IPS DF 4.7 (cell line): ENCODE data around the gene GRB10.

ENCODE experiments used
- DNase-seq: peaks from one replicate; pipeline ENCODE4 v3.0.0-alpha.2; 2013; ENCODE audit warnings: low spot score; ENCODE audit errors: extremely low read depth

Gene GRB10

DNA sequence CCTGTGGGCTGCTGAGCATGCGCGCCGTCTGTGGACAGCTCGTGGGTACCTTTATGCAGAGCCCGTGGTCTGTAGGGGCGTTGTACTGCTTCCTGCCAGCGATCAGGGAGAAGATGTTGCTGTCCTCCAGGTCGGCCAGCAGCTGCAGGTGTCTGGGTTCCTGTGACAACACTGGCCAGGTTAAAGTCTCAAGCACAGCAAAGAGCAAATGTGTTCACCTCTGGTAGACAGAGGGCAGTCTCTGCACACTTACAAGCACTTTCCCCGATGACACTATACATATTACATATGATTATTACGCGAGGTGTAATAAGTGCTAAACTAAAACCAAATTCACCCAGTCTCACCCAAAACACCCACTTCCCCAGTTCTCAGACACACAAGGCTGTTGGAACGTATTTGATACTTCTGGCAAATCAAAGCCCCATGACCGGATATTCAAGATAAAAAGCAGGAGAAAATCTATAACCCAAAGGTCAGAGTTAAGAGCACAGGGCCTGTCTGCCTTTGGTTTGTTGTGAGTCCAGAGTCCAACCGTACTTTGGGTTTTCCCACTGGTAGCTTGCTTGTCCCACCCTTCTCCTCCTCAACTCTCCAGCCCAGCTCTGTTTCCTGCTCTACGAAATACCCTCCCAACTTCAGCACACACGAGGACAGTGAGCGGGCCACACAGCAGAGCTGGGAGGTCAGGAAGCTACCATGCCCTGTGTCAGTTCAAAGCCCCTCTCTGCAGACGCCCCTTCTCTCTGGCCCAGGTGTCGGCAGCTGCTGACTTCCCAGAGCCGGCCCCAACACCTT is 167.8 kb downstream of the GRB10 start:
- no peak for DNase-seq

DNA sequence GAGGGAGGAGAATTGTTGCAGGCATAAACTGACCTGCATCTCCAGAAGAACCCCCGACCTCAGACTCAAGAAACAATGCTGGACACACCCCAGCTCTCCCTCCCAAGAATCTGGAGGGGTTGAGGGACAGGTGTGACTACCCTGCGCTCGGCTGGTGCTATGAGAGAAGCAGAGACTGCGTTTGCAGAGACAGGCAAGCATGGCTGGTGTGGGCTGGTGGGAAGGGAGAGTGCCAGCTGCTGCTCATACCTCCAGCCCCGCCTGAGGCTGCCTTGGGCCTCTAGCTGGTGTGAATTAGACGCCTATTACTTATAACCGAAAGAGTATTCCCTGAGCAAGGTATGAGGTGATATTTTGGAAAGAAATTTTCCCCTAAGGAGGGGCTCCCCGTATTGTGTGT is 169.2 kb downstream of the GRB10 start:
- no peak for DNase-seq

DNA sequence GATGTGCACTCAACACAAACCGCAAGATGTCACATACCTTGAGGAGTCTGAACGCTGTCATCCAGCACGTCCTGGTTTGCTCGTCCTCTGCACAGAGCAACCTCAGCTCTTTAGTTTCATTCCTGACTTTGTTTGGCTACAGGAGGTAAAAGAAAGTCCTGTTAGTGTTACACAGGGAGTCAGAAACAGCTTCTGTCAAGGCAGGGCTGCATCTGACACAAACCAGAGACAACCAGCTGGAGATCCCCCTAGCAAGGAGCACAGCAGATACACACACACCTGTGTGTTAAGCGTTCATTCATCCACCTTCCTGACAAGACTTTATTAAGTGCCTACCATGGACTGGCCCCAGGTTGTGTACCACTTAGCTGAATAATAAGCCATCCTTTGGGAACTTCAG is 170.0 kb downstream of the GRB10 start:
- DNase-seq: no peak

DNA sequence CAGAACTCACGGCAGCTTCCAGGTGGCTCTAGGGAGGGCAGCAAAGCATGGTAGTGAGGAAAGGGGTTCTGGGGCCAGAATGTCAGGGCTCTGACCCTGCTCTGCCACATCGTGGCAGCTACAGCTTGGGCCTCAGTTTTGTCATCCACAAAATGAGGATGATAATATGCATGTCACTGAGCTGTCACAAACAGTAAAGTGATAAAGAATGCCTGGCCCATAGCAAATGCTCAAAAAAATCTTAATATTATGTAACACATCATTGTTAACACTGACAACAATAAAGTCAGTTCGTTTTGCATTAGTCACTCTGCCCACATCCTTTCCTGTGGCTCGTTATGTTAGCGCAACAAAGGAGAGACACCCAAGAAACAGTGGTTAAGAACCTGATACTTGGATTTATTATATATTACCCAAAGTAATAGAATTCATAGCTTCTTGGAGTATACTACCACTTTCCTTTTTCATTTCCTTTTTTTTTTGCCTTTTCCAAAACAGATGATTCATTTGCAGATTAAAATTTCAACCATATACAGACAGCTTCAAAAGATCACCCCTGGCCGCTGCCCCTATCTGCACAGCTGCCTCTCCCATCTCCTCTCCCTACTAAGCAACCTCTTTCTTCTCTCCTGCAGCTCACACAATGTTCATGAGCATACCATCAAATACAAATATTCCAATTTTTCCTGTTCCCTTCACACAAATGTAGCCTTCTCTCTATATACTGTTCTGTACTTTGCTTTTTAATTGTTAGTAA is 172.0 kb downstream of the GRB10 start:
- no peak for DNase-seq

DNA sequence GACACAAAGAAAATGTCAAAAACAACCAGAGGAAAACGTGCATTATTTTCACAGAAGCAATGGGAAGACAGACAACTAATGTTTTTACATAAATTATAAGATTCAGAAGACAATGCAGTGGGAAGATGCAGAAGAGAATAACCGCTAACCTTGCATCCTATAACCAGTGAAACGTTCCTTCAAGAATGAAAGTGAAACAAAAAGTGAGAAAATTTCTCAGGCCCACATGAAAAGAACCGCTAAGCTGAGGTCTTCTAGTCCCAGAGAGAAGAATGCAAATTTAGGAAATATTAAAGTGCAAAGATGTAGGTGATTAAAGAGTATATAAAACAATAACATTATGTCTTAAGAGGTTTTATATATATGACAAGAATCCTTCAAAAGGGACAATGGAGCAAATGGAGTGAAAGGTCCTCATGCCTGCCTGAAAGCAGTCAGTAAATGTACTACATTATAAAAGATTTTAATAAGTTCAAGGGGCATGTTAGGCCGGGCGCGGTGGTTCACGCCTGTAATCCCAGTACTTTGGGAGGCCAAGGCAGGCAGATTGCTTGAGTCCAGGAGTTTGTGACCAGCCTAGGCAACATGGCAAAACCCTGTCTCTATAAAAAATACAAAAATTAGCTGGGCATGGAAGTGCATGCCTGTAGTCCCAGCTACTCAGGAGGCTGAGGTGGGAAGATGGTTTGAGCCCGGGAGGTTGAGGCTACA is 174.3 kb downstream of the GRB10 start:
- no peak for DNase-seq

DNA sequence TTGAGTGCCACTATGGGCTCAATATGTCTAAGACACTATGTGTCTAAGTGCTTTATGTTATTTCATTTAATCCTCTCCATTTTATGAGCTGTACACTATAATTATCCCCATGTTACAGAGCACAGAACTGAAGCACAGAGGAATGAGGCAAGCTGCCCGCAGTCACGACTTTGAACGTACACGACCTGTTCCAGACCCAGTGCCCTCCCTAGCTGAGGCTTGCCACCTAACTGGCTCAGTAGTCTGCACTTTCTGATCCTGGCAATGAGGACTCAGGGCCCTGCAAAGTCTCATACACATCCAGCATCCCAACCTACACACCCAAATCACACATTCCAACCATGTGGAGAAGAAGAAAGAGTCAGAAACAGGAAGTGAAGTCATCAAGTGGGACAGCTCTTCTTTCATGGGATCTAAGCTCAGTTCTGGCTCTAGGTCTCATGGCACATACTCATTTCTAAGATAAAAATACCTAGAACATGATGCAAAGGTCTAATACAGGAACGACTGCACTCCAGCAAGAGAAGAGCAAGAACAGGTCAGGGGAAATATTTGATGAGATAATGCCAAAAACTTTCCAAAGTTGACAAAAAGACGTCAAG is 175.1 kb downstream of the GRB10 start:
- DNase-seq: no peak

DNA sequence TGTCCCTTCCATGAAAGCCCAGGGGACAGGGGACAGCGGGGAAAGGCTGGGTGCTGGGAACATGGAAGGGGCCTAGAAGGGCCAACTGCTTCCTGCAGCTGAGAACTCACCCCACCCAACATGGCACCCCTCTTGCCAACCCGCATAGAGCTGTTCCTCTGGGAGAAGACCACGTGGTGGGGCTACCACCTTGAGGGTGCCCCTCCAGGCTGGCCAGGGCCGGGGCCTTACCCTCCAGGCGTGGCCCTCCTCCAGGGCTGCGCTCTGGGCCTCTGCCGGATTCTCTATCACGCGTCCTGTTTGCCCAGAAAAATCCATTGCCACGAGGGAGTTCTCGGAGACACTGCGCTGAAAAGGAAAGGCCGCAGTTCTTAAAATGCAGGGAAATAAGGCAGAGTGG is 177.6 kb downstream of the GRB10 start:
- DNase-seq: no peak

DNA sequence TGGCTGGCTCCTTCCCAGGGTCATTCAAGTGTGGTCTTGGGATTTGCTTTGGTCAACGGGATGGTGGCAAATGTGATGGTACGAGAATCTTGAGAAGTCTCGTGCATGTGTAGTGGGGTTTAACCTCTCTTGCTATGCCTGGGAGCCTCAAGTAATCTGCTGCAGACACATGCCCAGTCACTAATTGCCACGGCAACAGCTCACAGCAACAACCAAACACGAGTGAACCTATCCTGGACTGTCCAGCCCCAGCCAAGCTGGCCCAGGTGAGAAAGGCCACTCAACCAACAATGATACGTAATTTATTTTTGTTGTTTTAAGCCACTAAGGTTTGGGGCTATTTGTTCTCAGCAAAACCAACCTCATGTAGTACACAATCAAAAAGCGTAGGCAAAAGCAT is 179.4 kb downstream of the GRB10 start:
- no peak for DNase-seq

DNA sequence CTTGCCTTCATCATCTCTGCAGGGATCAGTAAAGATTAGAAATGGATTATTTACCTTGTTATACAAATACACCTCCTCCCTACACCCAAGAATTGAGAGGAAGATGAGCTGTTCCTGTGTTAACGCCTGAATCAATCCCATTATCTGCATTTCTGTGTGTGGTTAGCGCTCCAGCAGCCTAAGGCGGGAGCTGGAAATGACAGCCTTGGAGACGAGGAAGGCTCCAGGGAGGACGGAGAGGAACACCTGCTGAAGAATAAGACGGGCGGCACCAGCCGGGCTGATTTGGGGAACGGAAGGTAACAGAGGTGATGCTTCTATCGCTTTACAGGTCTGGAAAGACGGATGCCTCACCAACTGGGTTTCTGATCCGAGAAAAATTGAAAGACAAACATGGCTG is 183.3 kb downstream of the GRB10 start:
- no peak for DNase-seq

DNA sequence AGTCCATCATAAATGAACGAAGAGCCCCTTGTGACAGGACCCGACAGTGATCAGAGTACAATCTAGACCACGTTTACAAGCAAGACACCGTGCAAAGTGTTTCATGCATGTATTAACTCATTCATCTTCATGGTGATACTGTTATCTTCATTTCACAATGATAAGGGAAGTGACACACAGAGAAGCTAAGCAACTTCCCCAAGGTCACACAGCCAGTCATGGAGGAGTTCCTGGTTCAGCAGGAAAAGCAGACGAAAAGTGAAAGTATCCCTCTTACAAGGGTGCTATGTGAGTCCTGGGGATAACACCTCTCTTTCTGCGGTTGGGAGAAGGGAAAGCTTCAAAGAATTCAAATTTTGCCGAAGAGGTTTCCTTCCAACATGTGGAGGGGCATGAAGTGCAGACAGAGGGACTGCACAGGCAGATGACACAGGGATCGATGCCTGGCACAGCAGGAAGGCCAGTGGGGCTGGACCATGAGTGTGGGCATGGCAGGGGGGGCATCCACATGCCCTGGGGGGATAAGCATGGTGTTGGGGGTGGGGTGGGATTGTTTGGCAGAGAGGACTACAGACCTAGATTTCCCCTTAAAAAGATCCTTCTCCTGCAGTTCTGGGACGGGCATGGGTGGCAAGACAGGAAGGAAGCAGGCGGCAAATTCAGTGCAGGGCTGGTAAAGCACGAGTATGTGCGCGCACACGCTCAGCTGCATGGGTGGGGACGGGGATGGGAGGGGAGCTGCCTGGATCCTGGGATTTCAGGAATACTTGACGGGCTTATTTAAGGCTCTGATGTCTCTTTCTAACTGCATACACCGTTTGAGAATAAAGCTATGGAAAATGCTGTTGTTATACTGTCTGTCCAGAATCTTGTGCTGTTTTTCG is 184.0 kb downstream of the GRB10 start:
- DNase-seq: no peak

DNA sequence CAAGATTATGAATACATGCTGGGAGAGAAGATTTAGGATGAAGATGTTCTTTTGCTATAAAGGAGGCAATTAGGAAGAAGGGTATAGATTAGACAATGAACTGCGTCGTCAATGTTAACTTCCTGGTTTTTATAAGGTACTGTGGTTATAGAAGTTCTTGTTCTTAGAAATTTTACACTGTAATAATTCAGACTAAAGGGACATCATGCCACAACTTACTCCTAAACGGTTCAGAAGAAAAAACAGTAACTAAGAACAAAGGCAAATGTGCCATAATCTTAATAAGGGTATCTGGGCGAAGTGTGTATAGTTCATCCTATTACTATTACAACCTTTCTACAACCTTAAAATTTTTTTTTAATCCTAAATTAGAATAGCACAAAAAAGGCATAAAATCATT is 186.2 kb downstream of the GRB10 start:
- no peak for DNase-seq

DNA sequence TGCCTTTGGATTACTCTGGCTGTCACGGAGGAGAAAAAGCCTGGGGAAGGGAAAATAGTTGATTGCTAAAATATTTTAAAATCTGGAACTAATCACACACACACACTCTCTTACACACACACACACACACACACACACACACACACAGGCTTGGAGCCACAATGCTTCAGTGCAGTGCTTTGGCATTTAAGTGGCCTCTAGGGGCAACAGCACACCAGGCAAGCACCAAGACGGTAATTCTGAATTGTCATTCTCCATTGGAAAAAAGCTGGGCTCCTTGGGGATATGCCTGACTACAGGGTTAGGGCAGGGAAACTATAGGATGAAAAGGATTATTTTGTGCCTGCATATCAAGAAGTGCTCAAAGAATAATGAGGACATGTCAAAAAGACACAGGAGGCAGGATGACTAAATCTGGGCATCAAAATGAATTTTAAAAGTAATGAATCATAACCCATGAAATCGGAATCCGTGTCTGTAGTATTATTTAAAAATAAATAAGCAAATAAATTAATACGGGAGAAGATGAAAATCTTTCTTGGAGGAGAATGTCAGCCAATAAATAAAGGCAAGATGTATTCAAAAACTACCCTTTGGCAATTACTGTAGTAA is 187.1 kb downstream of the GRB10 start:
- DNase-seq: peak; percentile 22

DNA sequence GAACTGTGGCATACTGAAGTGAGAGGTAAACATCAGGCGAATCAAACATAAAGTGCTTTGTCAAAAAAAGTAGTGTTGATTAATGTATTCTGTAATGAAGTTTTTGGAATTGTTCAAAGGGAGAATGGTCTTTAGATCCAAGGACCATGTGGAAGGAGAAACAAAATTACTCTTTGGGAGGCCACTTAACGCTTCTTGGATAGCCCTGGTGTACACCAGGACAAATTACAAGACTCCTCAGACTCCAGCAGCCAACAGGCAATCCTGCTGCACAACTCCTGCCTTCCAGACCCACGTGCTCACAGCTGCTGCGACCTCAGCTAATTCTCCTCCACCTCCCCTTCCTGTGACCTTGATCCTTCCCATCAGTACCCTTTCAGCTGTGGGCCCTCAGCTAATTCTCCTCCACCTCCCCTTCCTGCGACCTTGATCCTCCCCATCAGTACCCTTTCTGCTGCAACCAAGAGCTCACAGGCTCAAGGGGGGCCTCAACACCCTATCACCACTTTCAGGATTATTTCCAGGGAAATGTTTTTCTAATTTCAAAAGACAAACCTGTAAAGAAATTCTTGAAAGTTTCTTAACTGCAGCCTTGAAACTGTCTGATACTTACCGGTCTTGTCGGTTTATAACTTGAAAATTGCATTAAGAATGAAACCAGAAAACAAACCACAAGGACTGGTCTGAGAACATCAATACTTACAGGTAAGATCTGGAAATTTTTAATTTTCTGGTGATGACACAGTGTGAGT is 187.8 kb downstream of the GRB10 start:
- no peak for DNase-seq

DNA sequence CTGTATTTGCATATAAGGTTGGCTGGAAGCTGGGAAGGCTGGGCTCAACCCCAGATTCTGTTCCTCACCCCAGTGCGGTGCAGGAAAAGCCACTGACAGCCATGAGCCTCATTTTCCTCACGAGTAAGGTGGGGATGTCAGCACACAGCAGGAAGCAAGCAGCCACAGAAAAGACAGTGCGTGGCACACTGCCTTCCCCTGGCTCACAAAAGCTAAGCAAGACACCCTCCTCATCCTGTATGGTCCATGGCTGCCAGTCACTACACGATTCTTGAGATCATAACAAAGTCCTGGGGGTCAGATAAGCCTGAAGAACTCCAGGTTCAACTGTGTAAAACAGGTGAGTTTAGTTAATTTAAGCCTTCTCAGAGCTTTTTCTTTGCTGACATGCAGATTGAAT is 188.6 kb downstream of the GRB10 start:
- DNase-seq: no peak

DNA sequence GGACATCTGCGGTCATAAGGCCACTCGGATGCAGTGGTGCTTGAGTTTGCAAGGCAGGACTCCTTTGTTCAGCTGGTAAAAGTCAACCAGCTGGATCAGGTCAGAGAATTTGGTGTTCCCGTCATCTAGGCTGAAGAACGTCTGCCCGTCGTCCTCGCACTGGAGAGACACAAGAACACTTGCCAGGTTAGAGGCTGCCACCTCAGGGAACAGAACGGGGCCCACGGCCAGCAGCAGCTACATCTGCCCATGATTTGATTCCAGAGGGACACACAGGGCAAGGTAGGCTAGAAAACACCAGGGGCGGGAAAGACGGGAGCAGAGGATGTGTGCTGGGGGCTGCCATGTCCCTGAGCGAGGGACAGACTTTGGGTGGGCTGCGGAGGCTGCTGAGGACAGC is 189.8 kb downstream of the GRB10 start:
- DNase-seq: no peak

DNA sequence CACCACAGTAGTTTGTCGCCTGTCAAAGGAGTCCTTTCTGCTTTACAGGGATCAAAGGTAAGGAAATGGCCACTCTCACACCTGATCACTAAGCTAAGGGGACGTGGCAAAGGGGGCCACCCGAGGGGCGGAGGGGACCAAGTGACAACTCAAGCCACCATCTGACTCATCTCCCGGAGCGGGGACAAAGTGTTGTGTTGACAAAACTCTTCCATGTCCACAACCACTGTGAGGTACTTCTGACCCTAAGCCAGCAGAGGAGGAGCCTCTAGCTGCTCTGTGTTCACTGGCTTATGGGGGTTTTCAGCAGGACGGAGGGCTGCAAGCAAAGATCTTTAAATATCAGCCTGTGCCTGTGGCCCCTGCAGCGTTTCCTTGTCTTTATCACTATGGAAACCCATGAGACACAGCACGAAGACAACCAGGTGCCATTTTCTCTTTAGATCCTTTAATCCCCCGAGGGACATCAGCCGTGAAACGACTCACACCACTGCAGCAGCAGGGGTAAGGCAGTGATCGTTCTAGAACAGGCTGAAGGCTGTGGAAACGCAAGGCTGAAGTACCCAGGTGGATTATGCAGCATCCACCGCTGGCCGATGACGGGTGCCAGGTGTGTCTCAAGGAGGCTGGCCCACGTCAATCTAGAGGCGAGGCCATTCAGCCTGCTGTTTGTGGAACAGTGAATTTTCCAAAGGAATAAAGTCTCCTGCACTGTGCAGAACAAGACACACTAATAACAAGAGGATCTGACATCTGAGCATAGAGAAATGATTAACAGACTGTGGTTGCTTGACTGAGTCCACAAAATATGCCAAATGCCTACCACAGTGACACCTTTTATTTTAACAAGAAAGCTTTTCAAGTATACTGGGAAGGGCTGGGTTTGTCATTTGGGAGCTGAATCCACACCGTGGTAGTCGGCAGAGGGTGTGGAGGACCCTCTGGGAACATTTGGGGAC is 190.9 kb downstream of the GRB10 start:
- DNase-seq: no peak

DNA sequence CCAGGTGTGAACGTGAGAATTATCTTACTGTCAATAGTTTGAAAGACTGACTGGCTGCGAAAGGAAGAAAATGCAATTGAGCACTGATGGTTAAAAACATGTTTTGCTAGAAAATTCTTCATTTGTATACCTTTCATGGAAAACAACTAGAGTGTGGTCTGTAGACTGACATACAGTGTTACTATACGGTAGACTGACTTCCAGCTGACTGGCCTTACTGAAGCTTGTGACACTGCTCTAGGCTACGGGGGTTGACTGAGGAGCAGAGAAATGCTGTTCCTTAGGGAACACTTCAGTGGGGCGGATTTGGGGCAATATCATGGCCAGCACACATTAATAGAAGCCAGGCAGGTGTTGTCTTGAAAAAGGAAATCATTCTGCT is 191.6 kb downstream of the GRB10 start:
- no peak for DNase-seq

DNA sequence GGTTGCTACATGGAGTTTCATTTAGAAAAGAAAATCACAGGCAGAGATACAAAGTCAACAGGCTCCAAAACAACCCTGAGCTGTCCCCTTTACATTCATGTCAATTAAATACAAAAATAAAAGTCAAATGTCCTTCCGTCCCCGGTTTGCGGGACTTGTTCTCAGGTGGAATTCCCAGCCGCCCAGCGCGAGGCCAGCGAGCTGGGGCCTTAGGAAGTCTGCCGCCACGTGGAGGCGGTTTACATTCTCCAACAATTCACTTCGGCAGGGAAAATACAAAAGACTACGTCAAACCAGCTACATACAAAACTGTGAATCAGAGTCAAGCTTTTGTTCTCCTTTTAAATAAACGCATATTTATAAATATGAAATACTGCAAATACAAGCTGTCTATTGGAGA is 192.2 kb downstream of the GRB10 start:
- no peak for DNase-seq

DNA sequence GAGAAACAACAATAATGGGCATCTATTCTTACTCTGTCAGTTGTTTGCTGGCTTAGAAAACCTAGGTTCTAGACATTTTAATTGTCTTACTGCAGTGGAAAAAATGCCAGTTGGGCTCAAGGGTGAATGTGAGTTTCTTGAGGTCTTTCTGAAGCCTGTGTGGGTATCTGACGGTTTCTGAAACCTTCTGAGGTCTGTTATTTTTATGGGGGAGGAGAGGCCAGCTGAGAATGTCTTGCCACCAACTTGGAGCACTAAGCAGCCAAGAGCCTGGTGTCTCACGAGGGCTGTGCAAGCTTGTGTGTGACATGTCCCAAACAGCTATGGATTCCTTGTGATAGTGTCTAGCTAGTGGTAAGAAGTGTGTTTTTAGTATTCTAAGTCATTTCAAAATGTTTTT is 193.3 kb downstream of the GRB10 start:
- no peak for DNase-seq
